ENCODE measurements around the gene BARD1.
"Not testable (repeated sequence)": the region's sequence is repeated elsewhere in the genome, so short reads cannot be mapped to it uniquely, and the experiment has no call there.

Gene BARD1

GRCh38 chr2:214765180-214765579 is 44.3 kb downstream of the BARD1 start:
- DNase-seq (ENCODE audit: low spot score) = no peak

- no peak for DNase-seq (ENCODE audit: low spot score)
Measured at GRCh38 chr2:214753455-214753854, 56.0 kb downstream of the BARD1 start.

DNA sequence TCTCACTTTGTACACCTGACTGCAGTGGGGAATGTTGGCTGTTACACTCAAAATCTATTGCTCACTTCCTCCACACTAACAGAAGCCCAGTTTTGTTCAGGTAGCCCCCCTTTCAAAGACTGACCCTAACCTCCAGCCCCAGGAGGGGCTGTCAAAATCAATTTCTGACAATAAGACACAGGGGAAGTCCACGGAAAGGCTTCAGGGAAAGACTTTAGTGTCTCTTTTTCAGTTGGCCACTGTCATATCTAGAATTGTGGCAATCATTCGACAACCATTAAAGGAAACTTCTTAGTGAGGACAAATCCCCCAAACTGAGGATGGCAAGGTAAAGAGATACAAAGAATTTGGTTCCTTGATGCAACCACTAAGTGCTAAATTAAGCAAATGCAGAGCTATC is 59.0 kb downstream of the BARD1 start:
- DNase-seq (ENCODE audit: low spot score) = no peak

DNA sequence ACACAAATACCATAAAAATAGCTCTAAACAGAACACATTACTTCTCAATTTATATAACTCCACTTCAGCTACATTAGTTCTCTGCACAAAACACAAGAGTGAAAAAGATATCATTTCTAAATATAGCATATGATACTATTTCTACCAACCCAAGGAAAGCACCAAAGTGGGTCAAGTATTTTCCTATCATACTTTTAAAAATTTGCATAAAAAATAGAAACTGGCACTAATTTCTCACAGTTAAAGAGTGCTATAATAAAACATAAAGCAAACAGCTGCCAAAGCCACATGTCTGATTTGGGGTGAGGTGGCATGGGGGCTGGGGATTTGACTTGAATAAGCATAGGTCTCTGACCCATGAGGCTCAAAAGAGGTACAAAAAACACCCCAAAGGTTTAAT is 61.5 kb downstream of the BARD1 start:
- DNase-seq (ENCODE audit: low spot score) = no peak

GRCh38 chr2:214742119-214742518 is 67.4 kb downstream of the BARD1 start:
- no peak for DNase-seq (ENCODE audit: low spot score)

- DNase-seq (ENCODE audit: low spot score) = no peak
Measured at GRCh38 chr2:214740867-214741395, 68.6 kb downstream of the BARD1 start.

DNA sequence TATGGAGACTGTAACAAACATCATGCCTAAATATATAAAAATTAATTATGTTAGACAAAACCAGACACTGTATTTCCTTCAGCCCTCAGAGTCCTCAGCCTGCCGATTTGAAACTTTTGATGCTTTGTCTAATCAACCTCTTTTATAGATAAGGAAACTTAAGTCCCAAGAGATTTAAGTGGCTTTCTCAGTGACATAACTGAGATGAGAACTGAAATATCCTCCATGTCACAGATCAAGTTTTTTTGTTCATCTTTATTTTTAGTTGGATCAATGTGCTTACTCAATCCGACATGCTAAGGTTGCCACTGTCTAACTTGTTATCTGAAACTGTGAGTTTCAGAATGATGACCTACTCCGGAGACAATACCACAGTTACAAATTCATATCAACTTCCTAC is 72.3 kb downstream of the BARD1 start:
- no peak for DNase-seq (ENCODE audit: low spot score)

DNA sequence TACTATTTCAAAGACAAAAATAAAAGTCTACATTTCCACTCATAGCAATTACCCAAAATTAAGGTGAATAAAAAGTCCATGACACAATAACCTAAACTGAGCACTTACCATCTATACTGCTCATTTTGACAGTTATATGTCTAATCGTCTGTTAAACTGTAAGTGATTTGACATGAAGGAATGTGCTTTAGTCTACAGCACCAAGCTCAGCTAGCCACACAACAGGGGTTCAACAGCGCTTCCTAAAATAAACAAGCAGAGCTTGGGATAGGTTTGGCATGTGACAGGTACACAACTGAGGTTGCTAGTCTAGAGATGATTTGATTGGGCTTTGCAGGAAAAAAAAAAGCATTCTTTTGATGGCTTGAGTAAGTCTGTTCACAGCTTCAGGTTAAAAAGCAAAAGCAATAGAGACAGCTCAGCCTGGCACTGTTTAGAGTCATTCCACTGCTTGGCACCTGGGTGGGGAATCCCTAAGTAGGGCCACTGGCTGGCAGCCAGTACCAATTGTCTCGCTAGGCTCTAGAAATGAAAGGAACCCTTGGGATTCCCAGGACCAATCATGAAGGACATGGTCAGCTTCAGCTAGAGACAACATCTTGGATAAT is 78.6 kb downstream of the BARD1 start:
- no peak for DNase-seq (ENCODE audit: low spot score)

- DNase-seq (ENCODE audit: low spot score) = no peak
Measured at GRCh38 chr2:214730248-214730647, 79.2 kb downstream of the BARD1 start.

DNA sequence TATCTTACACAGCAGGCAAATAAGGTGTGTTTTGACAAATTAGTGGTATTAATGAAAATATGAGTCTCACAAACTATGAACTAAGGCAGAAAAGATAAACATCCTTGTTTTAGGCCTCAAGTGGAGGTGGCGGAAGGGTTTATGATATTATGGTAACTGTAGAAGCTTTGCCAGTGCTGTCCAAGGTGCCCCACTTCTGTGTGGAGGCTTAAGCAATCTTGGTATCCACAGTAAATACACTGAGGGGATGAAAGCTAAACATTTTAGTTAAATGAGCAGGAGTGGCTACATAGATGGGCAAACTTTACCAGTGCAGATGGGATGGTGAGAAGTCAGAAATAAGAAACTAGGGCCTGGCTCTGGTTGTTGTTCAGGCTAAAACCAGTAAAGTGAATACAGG is 84.7 kb downstream of the BARD1 start:
- no peak for DNase-seq (ENCODE audit: low spot score)

- not testable (repeated sequence) for DNase-seq (ENCODE audit: low spot score)
Measured at GRCh38 chr2:214717837-214718236, 91.6 kb downstream of the BARD1 start.

DNA sequence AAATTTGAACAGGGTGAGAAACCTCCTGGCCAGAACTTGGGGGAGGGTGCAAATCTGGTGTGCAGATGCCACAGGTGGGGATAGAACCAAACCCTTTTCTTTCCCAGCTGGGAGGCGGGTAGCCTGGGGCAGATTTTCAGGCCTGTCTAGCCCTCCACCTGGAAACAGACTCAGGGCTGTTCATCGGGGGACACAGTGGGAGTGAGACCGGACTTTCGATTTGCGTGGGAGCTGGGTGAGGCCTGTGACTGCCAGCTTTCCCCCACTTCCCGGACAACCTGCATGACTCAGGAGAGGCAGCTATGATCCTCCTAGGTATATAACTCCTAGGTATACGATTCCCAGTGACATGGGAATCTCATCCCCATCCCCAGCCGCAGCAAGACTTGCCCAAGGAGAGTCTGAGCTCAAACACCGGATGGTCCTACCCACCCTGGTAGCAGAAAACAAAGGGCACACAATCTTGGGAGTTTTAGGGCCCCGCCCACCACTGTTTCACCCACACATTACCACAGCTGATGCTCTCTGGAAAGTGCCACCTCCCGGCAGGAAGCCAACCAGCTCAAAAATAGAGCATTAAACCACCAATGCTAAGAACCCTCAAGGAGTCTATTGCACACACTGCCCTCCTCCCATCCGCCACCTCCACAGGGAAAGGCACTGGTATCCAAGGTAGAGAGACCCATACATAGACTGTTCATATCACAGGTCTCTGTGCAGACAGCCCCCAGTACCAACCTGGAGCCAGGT is 92.5 kb downstream of the BARD1 start:
- DNase-seq (ENCODE audit: low spot score) = no peak

DNA sequence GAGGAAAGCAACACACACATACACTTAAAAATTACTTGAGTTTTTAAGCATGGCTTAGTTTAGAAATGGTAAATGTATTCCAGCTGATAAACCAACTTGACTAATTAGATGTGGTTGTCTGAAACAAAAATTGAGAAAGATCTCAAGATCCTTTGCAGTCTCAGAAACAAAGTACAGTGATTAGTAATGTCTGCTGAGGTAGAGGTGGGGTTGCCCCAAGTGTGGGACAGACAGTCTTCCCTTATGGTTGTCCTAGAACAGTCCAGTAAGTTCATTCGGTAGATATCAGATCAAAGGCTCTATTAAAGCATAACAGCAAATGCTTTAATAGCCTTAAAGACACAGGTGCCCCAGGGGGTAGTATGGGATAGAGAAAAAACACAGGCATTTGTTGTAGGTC is 94.5 kb downstream of the BARD1 start:
- no peak for DNase-seq (ENCODE audit: low spot score)

DNA sequence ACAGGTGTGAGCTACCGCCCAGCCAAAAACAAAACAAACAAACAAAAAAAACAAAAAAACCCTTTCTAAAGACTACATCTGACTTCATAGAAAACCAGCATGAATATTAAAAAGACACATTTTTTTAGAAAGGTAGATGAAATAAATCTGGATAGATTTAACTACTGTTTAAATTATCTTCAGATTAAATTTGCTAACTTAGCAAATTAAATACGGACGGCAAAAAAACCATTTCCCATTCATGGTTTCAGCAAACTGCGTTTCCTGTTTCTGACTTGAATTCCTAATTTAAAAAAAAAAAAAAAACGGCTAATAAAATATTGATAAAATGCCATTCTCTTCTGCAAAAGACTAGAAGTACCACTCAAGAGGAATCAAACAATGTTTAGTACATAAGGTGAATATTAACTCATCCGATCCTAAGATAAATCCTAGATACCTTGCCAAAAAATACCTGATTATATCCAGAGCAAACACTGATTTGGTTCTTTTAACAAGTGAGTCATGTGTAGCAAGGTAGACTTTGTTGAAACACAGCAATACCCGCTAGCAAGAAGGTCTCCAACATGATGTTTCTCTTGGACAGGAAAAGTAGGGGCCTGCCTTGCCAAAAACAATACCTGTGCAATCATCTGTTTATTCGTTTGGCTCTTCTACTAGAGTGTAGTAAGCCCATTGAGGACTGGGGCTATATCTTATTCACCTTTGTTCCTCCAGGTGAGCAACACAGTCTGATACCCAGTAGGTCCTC is 96.2 kb downstream of the BARD1 start:
- DNase-seq (ENCODE audit: low spot score) = no peak

GRCh38 chr2:214710729-214711128 is 98.8 kb downstream of the BARD1 start:
- DNase-seq (ENCODE audit: low spot score) = no peak

GRCh38 chr2:214706986-214707385 is 102.5 kb downstream of the BARD1 start:
- DNase-seq (ENCODE audit: low spot score) = no peak

- DNase-seq (ENCODE audit: low spot score) = no peak
Measured at GRCh38 chr2:214699236-214699635, 110.2 kb downstream of the BARD1 start.

DNA sequence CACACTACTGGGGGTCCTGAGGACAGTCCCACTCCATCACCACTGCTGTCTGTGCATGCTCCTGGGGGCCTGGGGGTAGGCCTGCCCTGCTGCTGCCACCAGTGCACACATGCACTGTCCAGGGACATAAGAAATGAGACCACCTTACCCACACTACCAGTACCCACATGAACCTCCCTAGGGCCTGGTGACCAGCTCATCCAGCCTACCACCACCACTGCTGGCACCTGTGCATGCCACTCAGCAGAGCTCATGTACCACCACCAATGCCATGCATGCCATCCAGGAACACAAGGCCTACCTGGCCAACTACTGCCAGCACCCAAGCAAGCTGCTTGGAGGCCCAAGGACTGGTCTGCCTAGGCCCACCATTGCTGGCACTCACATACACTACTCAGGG is 112.8 kb downstream of the BARD1 start:
- DNase-seq (ENCODE audit: low spot score) = no peak

- no peak for DNase-seq (ENCODE audit: low spot score)
Measured at GRCh38 chr2:214695789-214696188, 113.7 kb downstream of the BARD1 start.

- not testable (repeated sequence) for DNase-seq (ENCODE audit: low spot score)
Measured at GRCh38 chr2:214683557-214683956, 125.9 kb downstream of the BARD1 start.

GRCh38 chr2:214679736-214680135 is 129.7 kb downstream of the BARD1 start:
- DNase-seq (ENCODE audit: low spot score) = no peak

- no peak for DNase-seq (ENCODE audit: low spot score)
Measured at GRCh38 chr2:214676421-214677089, 132.9 kb downstream of the BARD1 start.

All from ecto neural progenitor cell (in vitro differentiated cells).